Measurements from ENCODE around the gene ARMC2. TPM values are rescaled to one million over a fixed set of nuclear protein-coding genes. Genes with fewer than 3 reads are reported as not detected.

ARMC2 gene
- total RNA-seq, 1 donor: 1.4 TPM

GRCh38 chr6:108847738-108848115 lies 495 bp upstream of the ARMC2 start:
- H3K27ac ChIP-seq (ENCODE audit: low read depth, low read length): peak overlapping the region; percentile 76
- peak overlapping the region; percentile 91 for H3K4me3 ChIP-seq (ENCODE audit: insufficient read depth, low read length)
- no peaks in the 10 kb centered on the region for H4K20me1 ChIP-seq (ENCODE audit: insufficient read depth, low read length)
- peaks cover 15% of the 10 kb centered on the region for H3K79me2 ChIP-seq (ENCODE audit: insufficient read depth, low read length)
- no peaks in the 10 kb centered on the region for H3K27me3 ChIP-seq (ENCODE audit: insufficient read depth, low read length)
- peak overlapping the region; percentile 91 for H3K4me2 ChIP-seq (ENCODE audit: insufficient read depth, low read length)
- H3K4me1 ChIP-seq (ENCODE audit: insufficient read depth, low read length): peaks cover 9% of the 10 kb centered on the region
- peak; percentile 19 for DNase-seq (ENCODE audit: insufficient read length, low spot score, missing footprints)
- H2AFZ ChIP-seq (ENCODE audit: low read length): peak overlapping the region; percentile 92
- no peaks in the 10 kb centered on the region for H3K36me3 ChIP-seq (ENCODE audit: insufficient read depth, low read length)
- H3K9me3 ChIP-seq (ENCODE audit: low read depth, low read length): no peaks in the 10 kb centered on the region
- TF ChIP-seq CTCF (IDR thresholded peaks at IDR 0.05; ENCODE audit: extremely low read depth, low read depth, low read length): no peak

GRCh38 chr6:108850669-108851465 lies 2.6 kb downstream of the ARMC2 start:
- Histone ChIP-seq H4K20me1 (ENCODE audit: insufficient read depth, low read length) (no peaks in the 10 kb centered on the region), H3K4me3 (ENCODE audit: insufficient read depth, low read length) (no peak overlapping the region), H3K36me3 (ENCODE audit: insufficient read depth, low read length) (peaks cover 10% of the 10 kb centered on the region), H3K9me3 (ENCODE audit: low read depth, low read length) (no peaks in the 10 kb centered on the region), H3K4me1 (ENCODE audit: insufficient read depth, low read length) (peaks cover 9% of the 10 kb centered on the region), H3K79me2 (ENCODE audit: insufficient read depth, low read length) (peaks cover 15% of the 10 kb centered on the region), H3K27me3 (ENCODE audit: insufficient read depth, low read length) (no peaks in the 10 kb centered on the region), H2AFZ (ENCODE audit: low read length) (peak overlapping the region; percentile 49), H3K4me2 (ENCODE audit: insufficient read depth, low read length) (no peak overlapping the region), H3K27ac (ENCODE audit: low read depth, low read length) (no peak overlapping the region)
- no peak for TF ChIP-seq CTCF (IDR thresholded peaks at IDR 0.05; ENCODE audit: extremely low read depth, low read depth, low read length)
- no peak for DNase-seq (ENCODE audit: insufficient read length, low spot score, missing footprints)

GRCh38 chr6:108851756-108852155 lies 3.5 kb downstream of the ARMC2 start:
- Histone ChIP-seq H3K4me3 (ENCODE audit: insufficient read depth, low read length) (no peak overlapping the region), H3K27ac (ENCODE audit: low read depth, low read length) (no peak overlapping the region), H3K79me2 (ENCODE audit: insufficient read depth, low read length) (peaks cover 15% of the 10 kb centered on the region), H3K9me3 (ENCODE audit: low read depth, low read length) (no peaks in the 10 kb centered on the region), H3K36me3 (ENCODE audit: insufficient read depth, low read length) (peaks cover 16% of the 10 kb centered on the region), H3K27me3 (ENCODE audit: insufficient read depth, low read length) (no peaks in the 10 kb centered on the region), H2AFZ (ENCODE audit: low read length) (no peak overlapping the region), H3K4me2 (ENCODE audit: insufficient read depth, low read length) (no peak overlapping the region), H3K4me1 (ENCODE audit: insufficient read depth, low read length) (peaks cover 9% of the 10 kb centered on the region), H4K20me1 (ENCODE audit: insufficient read depth, low read length) (no peaks in the 10 kb centered on the region)
- DNase-seq (ENCODE audit: insufficient read length, low spot score, missing footprints): no peak
- no peak for TF ChIP-seq CTCF (IDR thresholded peaks at IDR 0.05; ENCODE audit: extremely low read depth, low read depth, low read length)

GRCh38 chr6:108853077-108853476 lies 4.9 kb downstream of the ARMC2 start:
- no peak for DNase-seq (ENCODE audit: insufficient read length, low spot score, missing footprints)
- Histone ChIP-seq H4K20me1 (ENCODE audit: insufficient read depth, low read length) (no peaks in the 10 kb centered on the region), H2AFZ (ENCODE audit: low read length) (no peak overlapping the region), H3K36me3 (ENCODE audit: insufficient read depth, low read length) (peaks cover 27% of the 10 kb centered on the region), H3K4me2 (ENCODE audit: insufficient read depth, low read length) (no peak overlapping the region), H3K9me3 (ENCODE audit: low read depth, low read length) (no peaks in the 10 kb centered on the region), H3K27me3 (ENCODE audit: insufficient read depth, low read length) (no peaks in the 10 kb centered on the region), H3K27ac (ENCODE audit: low read depth, low read length) (no peak overlapping the region), H3K4me3 (ENCODE audit: insufficient read depth, low read length) (no peak overlapping the region), H3K79me2 (ENCODE audit: insufficient read depth, low read length) (peaks cover 15% of the 10 kb centered on the region), H3K4me1 (ENCODE audit: insufficient read depth, low read length) (peaks cover 4% of the 10 kb centered on the region)
- no peak for TF ChIP-seq CTCF (IDR thresholded peaks at IDR 0.05; ENCODE audit: extremely low read depth, low read depth, low read length)
